ENCODE measurements around the gene SMC2.

SMC2 gene

GRCh38 chr9:104074876-104075275 is 19.2 kb upstream of the SMC2 start:
- no peak for DNase-seq (ENCODE audit: low read depth)
- no peak overlapping the region for H3K4me3 ChIP-seq (ENCODE audit: low read depth, low read length)
- TF ChIP-seq CTCF (IDR thresholded peaks at IDR 0.05; ENCODE audit: control insufficient read depth, extremely low read depth, insufficient read depth), result no peak

- H3K4me3 ChIP-seq (ENCODE audit: low read depth, low read length), result no peak overlapping the region
- no peak for TF ChIP-seq CTCF (IDR thresholded peaks at IDR 0.05; ENCODE audit: control insufficient read depth, extremely low read depth, insufficient read depth)
- DNase-seq (ENCODE audit: low read depth), result no peak
Measured at GRCh38 chr9:104075801-104076753, 18.0 kb upstream of the SMC2 start.

- DNase-seq (ENCODE audit: low read depth), result no peak
- TF ChIP-seq CTCF (IDR thresholded peaks at IDR 0.05; ENCODE audit: control insufficient read depth, extremely low read depth, insufficient read depth), result no peak
- no peak overlapping the region for H3K4me3 ChIP-seq (ENCODE audit: low read depth, low read length)
Measured at GRCh38 chr9:104078596-104078995, 15.5 kb upstream of the SMC2 start.

GRCh38 chr9:104080983-104081382 is 13.1 kb upstream of the SMC2 start:
- TF ChIP-seq CTCF (IDR thresholded peaks at IDR 0.05; ENCODE audit: control insufficient read depth, extremely low read depth, insufficient read depth), result no peak
- DNase-seq (ENCODE audit: low read depth), result no peak
- no peak overlapping the region for H3K4me3 ChIP-seq (ENCODE audit: low read depth, low read length)

- no peak for TF ChIP-seq CTCF (IDR thresholded peaks at IDR 0.05; ENCODE audit: control insufficient read depth, extremely low read depth, insufficient read depth)
- no peak overlapping the region for H3K4me3 ChIP-seq (ENCODE audit: low read depth, low read length)
- DNase-seq (ENCODE audit: low read depth), result no peak
Measured at GRCh38 chr9:104082168-104082567, 11.9 kb upstream of the SMC2 start.

GRCh38 chr9:104085525-104085924 is 8.6 kb upstream of the SMC2 start:
- TF ChIP-seq CTCF (IDR thresholded peaks at IDR 0.05; ENCODE audit: control insufficient read depth, extremely low read depth, insufficient read depth), result no peak
- no peak for DNase-seq (ENCODE audit: low read depth)
- H3K4me3 ChIP-seq (ENCODE audit: low read depth, low read length), result no peak overlapping the region

Data from LNCaP clone FGC (cell line).